RWPE1 (cell line): Measurements from ENCODE around the gene ARRB2.

Source experiments
- CTCF ChIA-PET: fragments of 350-600 bp; sonication (Branson Sonifier 250); formaldehyde crosslinking; extraction: SDS; loops from one replicate; lab custom pipeline; 2021; lab: Yijun Ruan, JAX
- POLR2A ChIA-PET: fragments of 400-600 bp; formaldehyde crosslinking; extraction: SDS; loops from one replicate; lab custom pipeline; 2020; ENCODE audit warnings: antibody characterized with exemption; ENCODE audit not compliant: low non-redundant PET; lab: Yijun Ruan, JAX
- DNase-seq: peaks from one replicate; pipeline ENCODE4 v3.0.0; 2012; ENCODE audit warnings: low spot score
- H3K27ac ChIP-seq: fragments of 450-650 bp; 2 replicates; pipeline ENCODE4 v1.5.1; 2017
- TF ChIP-seq, protein P1 (sequence below): fragments of 450-650 bp; conservative IDR thresholded peaks from 2 replicates; pipeline ENCODE4 v1.5.1; 2017; ENCODE audit warnings: low read depth, mild to moderate bottlenecking

The ARRB2 gene

GRCh38 chr17:4716081-4716480 lies 5.6 kb downstream of the ARRB2 start:
- DNase-seq = no peak
- POLR2A ChIA-PET = no interaction called here
- CTCF ChIA-PET = interaction anchor here (0.7 kb wide), 1 partner anchor 49 kb away, joined by 3 read pairs; no protein-coding TSS in a partner anchor
- H3K27ac ChIP-seq = peak overlapping the region; percentile 17; the same call in 1 of the 2 replicates
- TF ChIP-seq, protein P1, sequence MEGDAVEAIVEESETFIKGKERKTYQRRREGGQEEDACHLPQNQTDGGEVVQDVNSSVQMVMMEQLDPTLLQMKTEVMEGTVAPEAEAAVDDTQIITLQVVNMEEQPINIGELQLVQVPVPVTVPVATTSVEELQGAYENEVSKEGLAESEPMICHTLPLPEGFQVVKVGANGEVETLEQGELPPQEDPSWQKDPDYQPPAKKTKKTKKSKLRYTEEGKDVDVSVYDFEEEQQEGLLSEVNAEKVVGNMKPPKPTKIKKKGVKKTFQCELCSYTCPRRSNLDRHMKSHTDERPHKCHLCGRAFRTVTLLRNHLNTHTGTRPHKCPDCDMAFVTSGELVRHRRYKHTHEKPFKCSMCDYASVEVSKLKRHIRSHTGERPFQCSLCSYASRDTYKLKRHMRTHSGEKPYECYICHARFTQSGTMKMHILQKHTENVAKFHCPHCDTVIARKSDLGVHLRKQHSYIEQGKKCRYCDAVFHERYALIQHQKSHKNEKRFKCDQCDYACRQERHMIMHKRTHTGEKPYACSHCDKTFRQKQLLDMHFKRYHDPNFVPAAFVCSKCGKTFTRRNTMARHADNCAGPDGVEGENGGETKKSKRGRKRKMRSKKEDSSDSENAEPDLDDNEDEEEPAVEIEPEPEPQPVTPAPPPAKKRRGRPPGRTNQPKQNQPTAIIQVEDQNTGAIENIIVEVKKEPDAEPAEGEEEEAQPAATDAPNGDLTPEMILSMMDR = no peak

GRCh38 chr17:4717791-4718190 lies 7.4 kb downstream of the ARRB2 start:
- no peak overlapping the region for H3K27ac ChIP-seq
- ChIA-PET POLR2A (no interaction called here), CTCF (no interaction called here)
- DNase-seq = no peak
- TF ChIP-seq, protein P1 = no peak

DNA sequence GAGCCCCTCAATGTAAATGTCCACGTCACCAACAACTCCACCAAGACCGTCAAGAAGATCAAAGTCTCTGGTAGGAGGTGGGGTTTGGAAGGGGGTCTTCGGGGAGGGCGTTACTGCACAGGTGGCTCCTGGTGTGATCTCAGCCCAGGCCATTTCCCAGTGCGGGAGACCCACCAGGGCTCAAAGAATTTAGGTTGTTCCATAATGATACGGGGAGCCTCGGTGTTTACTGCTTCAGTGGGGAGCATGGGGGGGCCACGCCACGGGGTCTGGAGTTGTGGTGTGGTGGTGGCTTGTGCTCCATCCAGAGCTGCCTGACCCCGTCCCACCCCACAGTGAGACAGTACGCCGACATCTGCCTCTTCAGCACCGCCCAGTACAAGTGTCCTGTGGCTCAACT lies 7.8 kb downstream of the ARRB2 start:
- TF ChIP-seq, protein P1 = no peak
- H3K27ac ChIP-seq = no peak overlapping the region
- POLR2A ChIA-PET = no interaction called here
- DNase-seq = no peak
- CTCF ChIA-PET = no interaction called here

DNA sequence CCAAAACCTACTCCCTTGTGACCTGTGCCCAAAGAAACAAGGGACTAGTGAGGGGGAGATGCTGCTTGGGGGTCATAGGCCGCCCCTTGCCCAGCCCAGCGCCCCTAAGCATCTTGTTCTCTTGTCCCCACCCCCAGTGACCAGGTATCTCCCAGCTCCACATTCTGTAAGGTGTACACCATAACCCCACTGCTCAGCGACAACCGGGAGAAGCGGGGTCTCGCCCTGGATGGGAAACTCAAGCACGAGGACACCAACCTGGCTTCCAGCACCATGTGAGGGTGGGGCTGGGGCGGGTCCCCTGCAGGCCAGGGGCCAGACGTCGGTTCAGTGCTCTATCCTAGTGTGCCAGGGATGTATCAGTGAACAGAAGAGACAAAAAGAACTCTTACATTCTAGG lies 8.7 kb downstream of the ARRB2 start:
- ChIA-PET POLR2A (no interaction called here), CTCF (no interaction called here)
- DNase-seq = no peak
- TF ChIP-seq, protein P1 = no peak
- H3K27ac ChIP-seq = no peak overlapping the region

GRCh38 chr17:4719684-4720221 lies 9.3 kb downstream of the ARRB2 start:
- TF ChIP-seq, protein P1 = no peak
- CTCF ChIA-PET = no interaction called here
- POLR2A ChIA-PET = no interaction called here
- H3K27ac ChIP-seq = no peak overlapping the region; the same call in 1 of the 2 replicates
- DNase-seq = no peak

DNA sequence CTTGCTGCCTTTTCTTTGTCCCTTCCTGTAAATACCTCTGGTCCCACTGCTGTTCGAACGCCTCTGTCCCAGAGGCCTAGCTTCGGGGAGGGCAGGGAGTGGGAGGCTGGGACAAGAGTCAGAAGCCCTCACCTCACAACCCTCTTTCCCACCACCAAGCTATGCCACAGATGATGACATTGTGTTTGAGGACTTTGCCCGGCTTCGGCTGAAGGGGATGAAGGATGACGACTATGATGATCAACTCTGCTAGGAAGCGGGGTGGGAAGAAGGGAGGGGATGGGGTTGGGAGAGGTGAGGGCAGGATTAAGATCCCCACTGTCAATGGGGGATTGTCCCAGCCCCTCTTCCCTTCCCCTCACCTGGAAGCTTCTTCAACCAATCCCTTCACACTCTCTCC lies 10.4 kb downstream of the ARRB2 start:
- CTCF ChIA-PET = interaction anchor here (1.0 kb wide), 1 partner anchor 156 kb away, joined by 5 read pairs; no protein-coding TSS in a partner anchor
- H3K27ac ChIP-seq = peak overlapping the region; percentile 75

More for the DNA sequence above, 10.4 kb downstream of the ARRB2 start:
- DNase-seq = no peak
- POLR2A ChIA-PET = no interaction called here
- TF ChIP-seq, protein P1 = no peak
